Medulla oblongata (tissue), 1 donor: ENCODE data around the gene SDK1.
"Not testable (repeated sequence)": the region's sequence is repeated elsewhere in the genome, so short reads cannot be mapped to it uniquely, and the experiment has no call there.

Experiments used
- DNase-seq: peaks from one replicate; pipeline ENCODE4 v3.0.0-alpha.2; 2015; ENCODE audit errors: extremely low spot score

The SDK1 gene

GRCh38 chr7:3951316-3952055 lies 650.4 kb downstream of the SDK1 start:
- no peak for DNase-seq

- DNase-seq = no peak
These were observed 652.1 kb downstream of the SDK1 start for GRCh38 chr7:3953133-3953532.

GRCh38 chr7:3953946-3954345 lies 652.9 kb downstream of the SDK1 start:
- DNase-seq = no peak

GRCh38 chr7:3955026-3955425 lies 654.0 kb downstream of the SDK1 start:
- no peak for DNase-seq

- no peak for DNase-seq
These were observed 655.0 kb downstream of the SDK1 start for GRCh38 chr7:3955751-3956696.

GRCh38 chr7:3956949-3957348 lies 655.9 kb downstream of the SDK1 start:
- no peak for DNase-seq

- no peak for DNase-seq
These were observed 656.5 kb downstream of the SDK1 start for GRCh38 chr7:3957472-3958108.

GRCh38 chr7:3958109-3958483 lies 657.0 kb downstream of the SDK1 start:
- no peak for DNase-seq

- DNase-seq = peak; percentile 15
These were observed 658.3 kb downstream of the SDK1 start for GRCh38 chr7:3959364-3959763.

GRCh38 chr7:3960050-3960763 lies 659.2 kb downstream of the SDK1 start:
- DNase-seq = no peak

GRCh38 chr7:3960942-3961341 lies 659.9 kb downstream of the SDK1 start:
- DNase-seq = no peak

GRCh38 chr7:3961857-3962503 lies 660.9 kb downstream of the SDK1 start:
- no peak for DNase-seq

- not testable (repeated sequence) for DNase-seq
These were observed 662.7 kb downstream of the SDK1 start for GRCh38 chr7:3963768-3964167.

- DNase-seq = no peak
These were observed 664.0 kb downstream of the SDK1 start for GRCh38 chr7:3964980-3965606.

GRCh38 chr7:3965794-3966395 lies 664.8 kb downstream of the SDK1 start:
- no peak for DNase-seq

GRCh38 chr7:3968234-3968633 lies 667.2 kb downstream of the SDK1 start:
- no peak for DNase-seq

GRCh38 chr7:3969286-3969685 lies 668.2 kb downstream of the SDK1 start:
- no peak for DNase-seq

GRCh38 chr7:3971323-3971722 lies 670.3 kb downstream of the SDK1 start:
- no peak for DNase-seq

GRCh38 chr7:3973264-3973663 lies 672.2 kb downstream of the SDK1 start:
- DNase-seq = no peak

GRCh38 chr7:3974329-3974728 lies 673.3 kb downstream of the SDK1 start:
- no peak for DNase-seq
